Measurements from ENCODE around the gene SLC9A7.

DNA sequence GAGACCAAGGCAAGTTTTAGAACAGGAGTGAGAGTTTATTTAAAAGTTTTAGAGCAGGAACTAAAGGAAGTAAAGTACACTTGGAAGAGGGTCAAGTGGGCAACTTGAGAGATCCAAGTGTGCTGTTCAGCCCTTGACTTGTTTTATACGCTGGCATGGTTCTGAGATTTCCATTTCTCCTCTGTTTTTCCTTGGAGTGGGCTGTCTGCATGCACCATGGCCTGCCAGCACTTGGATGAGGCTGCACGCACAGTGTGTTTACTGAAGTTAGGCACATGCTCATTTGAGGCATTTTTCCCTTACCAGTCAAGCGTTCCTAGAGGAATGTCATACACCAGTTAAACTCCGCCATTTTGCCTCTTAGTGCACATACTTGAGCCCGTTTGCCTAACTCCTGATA lies 205.0 kb downstream of the SLC9A7 start:
- TF ChIP-seq EZH2 (optimal IDR thresholded peaks at IDR 0.05; ENCODE audit: low read depth, low read length), result no peak
- TF ChIP-seq, protein P1, sequence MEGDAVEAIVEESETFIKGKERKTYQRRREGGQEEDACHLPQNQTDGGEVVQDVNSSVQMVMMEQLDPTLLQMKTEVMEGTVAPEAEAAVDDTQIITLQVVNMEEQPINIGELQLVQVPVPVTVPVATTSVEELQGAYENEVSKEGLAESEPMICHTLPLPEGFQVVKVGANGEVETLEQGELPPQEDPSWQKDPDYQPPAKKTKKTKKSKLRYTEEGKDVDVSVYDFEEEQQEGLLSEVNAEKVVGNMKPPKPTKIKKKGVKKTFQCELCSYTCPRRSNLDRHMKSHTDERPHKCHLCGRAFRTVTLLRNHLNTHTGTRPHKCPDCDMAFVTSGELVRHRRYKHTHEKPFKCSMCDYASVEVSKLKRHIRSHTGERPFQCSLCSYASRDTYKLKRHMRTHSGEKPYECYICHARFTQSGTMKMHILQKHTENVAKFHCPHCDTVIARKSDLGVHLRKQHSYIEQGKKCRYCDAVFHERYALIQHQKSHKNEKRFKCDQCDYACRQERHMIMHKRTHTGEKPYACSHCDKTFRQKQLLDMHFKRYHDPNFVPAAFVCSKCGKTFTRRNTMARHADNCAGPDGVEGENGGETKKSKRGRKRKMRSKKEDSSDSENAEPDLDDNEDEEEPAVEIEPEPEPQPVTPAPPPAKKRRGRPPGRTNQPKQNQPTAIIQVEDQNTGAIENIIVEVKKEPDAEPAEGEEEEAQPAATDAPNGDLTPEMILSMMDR (IDR thresholded peaks at IDR 0.05; ENCODE audit: low read length), result no peak

All from MM.1S (cell line).